HG03045 (cell line): ENCODE data around the gene HSP90AB1.
A peak's percentile ranks its signal among the peaks of the same experiment; 100 is the strongest.

Experiments used
- ATAC-seq: cut with Tn5 transposase; IDR thresholded peaks from one replicate; pipeline ENCODE4 v1.9.1; 2021; ENCODE audit warnings: mild to moderate bottlenecking, moderate library complexity; ENCODE audit not compliant: unreplicated experiment

HSP90AB1 gene

GRCh38 chr6:44235269-44235668 lies 11.6 kb upstream of the HSP90AB1 start:
- no peak for ATAC-seq

- no peak for ATAC-seq
Measured at GRCh38 chr6:44235891-44236516, 10.9 kb upstream of the HSP90AB1 start.

DNA sequence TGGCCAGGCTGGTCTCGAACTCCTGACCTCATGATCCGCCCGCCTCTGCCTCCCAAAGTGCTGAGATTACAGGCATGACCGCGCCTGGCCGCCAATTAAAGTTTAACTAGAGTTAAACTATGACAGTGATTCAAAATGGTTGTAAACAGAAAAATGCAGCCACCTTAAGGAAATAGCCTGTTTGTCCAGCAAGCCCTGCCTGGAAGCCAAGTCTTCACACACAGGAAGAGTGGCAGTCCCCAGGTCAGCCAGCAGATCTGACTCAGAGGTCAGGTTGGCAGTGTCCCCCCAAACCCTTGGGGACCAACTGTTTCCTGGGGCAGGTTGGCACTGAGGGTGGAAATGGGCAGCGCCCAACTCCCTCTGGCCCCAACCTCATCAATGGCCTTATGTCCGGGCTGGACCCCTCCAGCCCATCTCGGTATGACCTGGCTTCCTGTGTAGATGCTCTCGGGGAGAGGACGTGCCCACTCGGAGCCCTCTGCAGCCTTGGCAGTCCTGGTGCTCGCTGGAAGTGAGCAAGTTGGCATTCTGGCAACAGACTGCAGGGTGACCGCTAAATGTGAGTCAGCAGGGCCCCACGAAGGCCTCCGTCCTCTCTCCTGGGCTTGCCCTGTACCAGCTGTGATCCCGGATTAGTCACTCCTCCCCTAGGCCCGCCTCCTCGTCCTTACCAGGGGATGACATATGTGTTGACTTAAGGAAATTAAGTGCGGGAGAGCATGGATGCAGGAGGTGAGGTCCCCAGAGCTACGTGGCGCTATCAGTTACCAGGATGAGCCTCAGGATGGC lies 9.7 kb upstream of the HSP90AB1 start:
- ATAC-seq, result peak; percentile 79

DNA sequence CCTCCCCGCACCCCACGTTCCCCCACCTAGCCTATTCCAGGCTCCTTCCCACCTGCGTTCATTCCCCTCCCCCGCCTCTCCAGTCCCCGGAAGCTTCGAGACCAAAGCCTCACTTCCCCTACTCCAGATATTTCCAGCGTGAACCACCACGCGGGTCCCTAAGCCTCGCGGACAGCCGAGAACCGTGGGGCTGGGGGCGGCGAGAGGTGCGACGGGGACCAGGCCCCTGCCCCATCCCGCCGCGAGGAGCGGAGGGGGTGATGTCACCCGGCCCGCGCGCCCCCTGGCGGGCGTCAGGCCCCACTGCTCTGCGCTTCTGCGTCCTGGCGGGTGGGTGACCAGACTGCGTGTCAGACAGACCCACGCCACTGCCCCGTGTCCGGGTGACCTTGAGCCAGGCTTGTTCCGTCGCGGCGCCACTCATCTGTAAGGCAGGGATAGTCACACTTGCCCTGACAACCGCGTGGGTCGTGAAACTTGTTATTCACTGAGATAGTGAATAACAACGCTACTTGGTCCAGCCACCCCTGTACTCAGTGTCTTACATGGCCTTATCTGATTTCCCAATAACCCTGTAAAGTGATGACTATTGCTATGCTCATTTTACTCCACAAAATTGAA lies 9.0 kb upstream of the HSP90AB1 start:
- peak; percentile 83 for ATAC-seq

DNA sequence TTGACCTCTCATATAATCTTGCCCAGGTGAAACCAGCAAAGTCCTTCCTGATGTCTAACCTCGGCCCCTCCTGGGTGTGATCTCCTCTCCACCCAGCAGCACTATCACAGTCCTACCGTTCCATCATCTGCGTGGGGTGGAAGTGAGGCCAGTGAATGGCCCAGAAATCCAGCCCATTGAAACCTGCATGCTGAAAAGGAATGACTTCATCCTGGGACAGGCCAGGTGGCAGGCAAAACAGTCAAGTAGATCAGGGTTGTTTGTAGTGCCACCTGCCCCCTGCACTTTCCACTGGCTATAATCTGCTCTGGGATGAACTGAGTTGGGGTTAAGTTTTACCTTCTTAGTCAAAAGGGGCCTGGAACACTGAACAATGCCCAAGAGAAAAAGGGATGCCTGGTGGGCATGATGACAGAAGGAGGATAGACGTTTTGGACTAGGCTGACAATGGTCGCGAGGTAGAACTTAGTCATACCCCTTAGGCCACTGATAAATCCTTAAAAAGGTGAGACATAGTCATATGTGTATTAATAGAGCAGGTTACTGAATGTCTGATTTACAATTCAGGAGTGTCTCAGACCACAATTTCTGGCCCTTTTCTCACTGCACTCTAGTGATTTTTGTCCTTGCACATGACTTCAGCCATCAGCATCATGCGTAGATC lies 8.1 kb upstream of the HSP90AB1 start:
- no peak for ATAC-seq

- ATAC-seq, result no peak
Measured at GRCh38 chr6:44243345-44243744, 3.6 kb upstream of the HSP90AB1 start.

- no peak for ATAC-seq
Measured at GRCh38 chr6:44245391-44245911, 1.4 kb upstream of the HSP90AB1 start.

DNA sequence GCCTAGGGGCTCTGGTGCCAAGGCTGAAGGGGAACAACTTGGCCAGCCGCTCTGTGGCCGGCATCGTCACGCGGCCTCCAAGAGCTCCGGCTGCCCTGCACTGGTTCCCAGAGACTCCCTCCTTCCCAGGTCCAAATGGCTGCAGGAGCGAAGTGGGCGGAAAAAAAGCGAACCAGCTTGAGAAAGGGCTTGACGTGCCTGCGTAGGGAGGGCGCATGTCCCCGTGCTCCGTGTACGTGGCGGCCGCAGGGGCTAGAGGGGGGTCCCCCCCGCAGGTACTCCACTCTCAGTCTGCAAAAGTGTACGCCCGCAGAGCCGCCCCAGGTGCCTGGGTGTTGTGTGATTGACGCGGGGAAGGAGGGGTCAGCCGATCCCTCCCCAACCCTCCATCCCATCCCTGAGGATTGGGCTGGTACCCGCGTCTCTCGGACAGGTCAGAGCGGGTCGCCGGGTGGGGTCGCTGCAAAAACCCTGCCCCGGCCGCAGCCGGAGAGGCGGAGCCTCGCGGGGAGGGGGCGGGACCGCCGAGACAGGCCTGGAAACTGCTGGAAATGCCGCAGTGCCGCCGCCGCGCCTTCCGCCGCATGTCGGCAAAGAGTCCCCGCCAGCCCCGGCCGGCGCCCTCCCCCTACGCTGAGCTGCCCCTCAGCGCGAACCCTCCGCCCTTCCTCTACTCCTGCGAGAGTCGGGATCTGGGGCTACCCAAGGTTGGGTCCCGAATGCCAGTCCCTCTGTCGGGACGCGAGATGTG lies 814 bp upstream of the HSP90AB1 start:
- peak; percentile 63 for ATAC-seq

DNA sequence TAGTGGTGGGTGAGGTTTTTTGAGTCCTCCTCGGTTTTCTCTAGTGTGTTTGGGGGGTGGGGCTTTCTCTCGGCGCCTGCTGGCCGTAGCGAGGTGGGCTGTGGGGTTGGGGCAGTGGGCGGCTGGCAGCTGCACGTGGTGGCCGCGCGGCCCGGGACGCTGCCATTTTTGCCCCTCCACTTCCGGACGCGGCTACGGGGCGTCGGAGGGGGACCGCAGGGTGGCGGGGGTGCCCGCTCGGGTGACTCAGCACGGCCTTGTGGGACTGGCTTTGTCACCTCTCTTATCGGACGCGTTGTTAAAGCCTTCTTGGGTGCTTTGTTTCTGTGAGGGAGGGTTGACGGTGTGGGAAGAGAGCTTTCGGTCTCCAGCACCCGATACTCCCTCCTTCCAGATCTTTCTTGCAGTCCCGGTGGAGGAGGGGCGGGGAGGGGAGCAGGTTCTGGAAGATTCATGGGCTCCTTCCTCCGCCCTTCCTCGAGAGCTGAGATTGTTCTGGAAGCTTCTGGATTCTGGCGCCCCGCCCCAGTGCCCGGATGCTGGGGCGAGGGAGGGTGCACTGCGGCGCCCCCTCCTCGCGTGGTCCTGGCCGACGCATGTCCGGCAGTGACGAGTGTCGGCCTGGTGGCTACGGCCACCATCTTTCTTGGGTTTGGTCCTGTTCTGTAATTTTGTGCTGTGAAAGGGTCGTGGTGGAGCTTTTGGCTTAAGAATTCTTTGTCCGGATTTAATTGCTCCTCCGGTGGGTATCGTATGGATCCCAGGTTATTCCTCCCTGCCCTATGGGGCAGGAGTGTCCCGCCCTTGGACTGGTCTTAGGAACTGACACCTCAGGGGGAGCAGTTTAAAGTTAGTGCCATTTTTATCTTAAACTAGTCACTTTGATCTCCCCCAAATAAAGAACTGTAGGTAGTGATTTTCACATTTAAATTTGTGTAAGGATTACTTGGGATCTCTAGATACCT lies 719 bp downstream of the HSP90AB1 start:
- peak; percentile 31 for ATAC-seq

DNA sequence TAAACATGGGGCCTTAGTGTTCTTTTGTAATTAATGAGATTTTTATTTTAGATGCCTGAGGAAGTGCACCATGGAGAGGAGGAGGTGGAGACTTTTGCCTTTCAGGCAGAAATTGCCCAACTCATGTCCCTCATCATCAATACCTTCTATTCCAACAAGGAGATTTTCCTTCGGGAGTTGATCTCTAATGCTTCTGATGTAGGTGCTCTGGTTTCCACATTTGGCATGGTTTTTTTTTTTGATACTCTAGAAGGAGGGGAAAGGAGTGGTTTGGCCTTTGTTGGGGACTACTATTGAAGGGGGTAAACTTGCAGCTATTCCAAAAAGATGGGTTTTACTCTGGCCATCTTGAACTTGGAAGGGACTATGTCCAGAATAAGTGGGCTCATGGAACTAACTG lies 1.7 kb downstream of the HSP90AB1 start:
- ATAC-seq, result no peak

DNA sequence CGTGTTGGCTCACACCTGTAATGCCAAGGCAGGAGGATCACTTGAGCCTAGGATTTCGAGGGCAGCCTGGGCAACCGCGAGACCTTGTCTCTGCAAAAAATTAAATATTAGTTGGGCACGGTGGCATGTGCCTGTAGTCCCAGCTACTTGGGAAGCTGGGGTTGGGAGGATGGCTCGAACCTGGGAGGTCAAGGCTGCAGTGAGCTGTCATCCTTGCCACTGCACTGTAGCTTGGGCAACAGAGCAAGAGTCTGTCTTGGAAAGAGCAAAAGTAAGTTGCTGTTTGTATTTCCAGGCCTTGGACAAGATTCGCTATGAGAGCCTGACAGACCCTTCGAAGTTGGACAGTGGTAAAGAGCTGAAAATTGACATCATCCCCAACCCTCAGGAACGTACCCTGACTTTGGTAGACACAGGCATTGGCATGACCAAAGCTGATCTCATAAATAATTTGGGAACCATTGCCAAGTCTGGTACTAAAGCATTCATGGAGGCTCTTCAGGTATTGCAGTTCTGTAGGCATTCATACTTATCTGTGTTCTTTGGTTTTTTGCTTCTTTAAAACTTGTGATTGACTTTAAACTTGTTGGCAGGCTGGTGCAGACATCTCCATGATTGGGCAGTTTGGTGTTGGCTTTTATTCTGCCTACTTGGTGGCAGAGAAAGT lies 2.3 kb downstream of the HSP90AB1 start:
- no peak for ATAC-seq

- ATAC-seq, result no peak
Measured at GRCh38 chr6:44250067-44250717, 3.3 kb downstream of the HSP90AB1 start.

DNA sequence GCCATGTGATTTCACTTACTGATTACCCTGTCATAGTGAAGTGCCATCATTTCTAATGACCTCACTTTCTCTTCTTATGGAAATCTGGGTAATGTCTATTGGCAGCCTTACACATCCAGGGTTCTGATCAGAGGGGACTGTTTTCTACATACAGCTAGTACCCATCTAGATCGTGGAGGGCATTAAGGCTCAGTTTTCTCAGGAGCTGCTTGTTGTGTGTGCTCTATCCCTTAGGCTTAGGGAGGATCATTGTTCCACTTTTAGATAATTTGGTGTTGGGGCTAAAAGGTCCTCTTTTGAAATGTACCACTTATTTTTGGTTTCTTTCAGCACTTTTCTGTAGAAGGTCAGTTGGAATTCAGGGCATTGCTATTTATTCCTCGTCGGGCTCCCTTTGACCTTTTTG lies 3.8 kb downstream of the HSP90AB1 start:
- no peak for ATAC-seq

GRCh38 chr6:44251576-44252524 lies 4.9 kb downstream of the HSP90AB1 start:
- no peak for ATAC-seq

DNA sequence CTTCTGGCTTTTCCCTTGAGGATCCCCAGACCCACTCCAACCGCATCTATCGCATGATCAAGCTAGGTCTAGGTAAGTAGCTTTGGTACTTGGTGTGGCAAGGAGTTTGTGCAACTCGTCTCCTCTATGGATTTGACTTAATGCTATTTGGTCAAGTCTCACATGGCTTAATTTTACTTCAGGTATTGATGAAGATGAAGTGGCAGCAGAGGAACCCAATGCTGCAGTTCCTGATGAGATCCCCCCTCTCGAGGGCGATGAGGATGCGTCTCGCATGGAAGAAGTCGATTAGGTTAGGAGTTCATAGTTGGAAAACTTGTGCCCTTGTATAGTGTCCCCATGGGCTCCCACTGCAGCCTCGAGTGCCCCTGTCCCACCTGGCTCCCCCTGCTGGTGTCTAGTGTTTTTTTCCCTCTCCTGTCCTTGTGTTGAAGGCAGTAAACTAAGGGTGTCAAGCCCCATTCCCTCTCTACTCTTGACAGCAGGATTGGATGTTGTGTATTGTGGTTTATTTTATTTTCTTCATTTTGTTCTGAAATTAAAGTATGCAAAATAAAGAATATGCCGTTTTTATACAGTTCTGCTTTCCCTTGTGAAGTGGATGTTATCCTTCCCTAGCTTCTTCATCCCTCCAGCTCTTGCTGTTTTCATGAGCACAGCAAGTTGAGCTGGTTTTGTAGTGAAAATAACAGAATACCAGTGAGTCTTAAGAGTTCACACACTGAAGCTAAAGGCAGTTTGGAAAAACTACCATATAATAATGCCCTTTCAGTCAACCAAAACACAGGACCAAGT lies 6.6 kb downstream of the HSP90AB1 start:
- no peak for ATAC-seq
